ENCODE results near the gene MAGEL2.
A peak's percentile ranks its signal among the peaks of the same experiment; 100 is the strongest.

The MAGEL2 gene

GRCh38 chr15:23648920-23649515 is 1.4 kb upstream of the MAGEL2 start:
- H3K4me3 ChIP-seq (ENCODE audit: low read length), result no peak overlapping the region

DNA sequence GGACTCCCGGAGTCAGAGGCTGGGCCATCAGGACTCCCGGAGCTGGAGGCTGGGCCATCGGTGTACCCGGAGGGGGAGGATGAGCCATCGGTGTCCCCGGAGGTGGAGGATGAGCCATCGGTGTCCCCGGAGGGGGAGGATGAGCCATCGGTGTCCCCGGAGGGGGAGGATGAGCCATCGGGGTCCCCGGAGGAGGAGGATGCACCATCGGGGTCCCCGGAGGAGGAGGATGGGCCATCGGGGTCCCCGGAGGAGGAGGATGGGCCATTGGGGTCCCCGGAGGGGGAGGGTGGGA is 719 bp downstream of the MAGEL2 start:
- no peak for DNase-seq (ENCODE audit: low read depth, low spot score)
- H3K36me3 ChIP-seq (ENCODE audit: control insufficient read depth, insufficient read depth, low read length), result no peaks in the 10 kb centered on the region
- WGBS (ENCODE audit: insufficient coverage, insufficient read length), result no CpG with 5 or more reads among the region's 17 CpGs
- peaks cover 1% of the 10 kb centered on the region; the same call in 1 of the 2 replicates for H3K9me3 ChIP-seq (ENCODE audit: control insufficient read depth, insufficient read depth, low read length)
- no peaks in the 10 kb centered on the region for H3K27me3 ChIP-seq (ENCODE audit: control insufficient read depth, insufficient read depth, low read length)
- peak overlapping the region; percentile 74; the same call in 1 of the 2 replicates for H3K4me3 ChIP-seq (ENCODE audit: low read length)
- no peak overlapping the region for H3K27ac ChIP-seq (ENCODE audit: low read length)
- no peaks in the 10 kb centered on the region; the same call in 1 of the 2 replicates for H3K4me1 ChIP-seq (ENCODE audit: control insufficient read depth, insufficient read depth, low read length)

More at GRCh38 chr15:23648920-23649515, 1.4 kb upstream of the MAGEL2 start:
- DNase-seq (ENCODE audit: low read depth, low spot score), result no peak
- Histone ChIP-seq H3K27me3 (ENCODE audit: control insufficient read depth, insufficient read depth, low read length) (no peaks in the 10 kb centered on the region), H3K4me1 (ENCODE audit: control insufficient read depth, insufficient read depth, low read length) (no peaks in the 10 kb centered on the region; the same call in 1 of the 2 replicates), H3K9me3 (ENCODE audit: control insufficient read depth, insufficient read depth, low read length) (peaks cover 1% of the 10 kb centered on the region; the same call in 1 of the 2 replicates), H3K36me3 (ENCODE audit: control insufficient read depth, insufficient read depth, low read length) (no peaks in the 10 kb centered on the region), H3K27ac (ENCODE audit: low read length) (no peak overlapping the region)
- no CpG with 5 or more reads among the region's 6 CpGs for WGBS (ENCODE audit: insufficient coverage, insufficient read length)

DNA sequence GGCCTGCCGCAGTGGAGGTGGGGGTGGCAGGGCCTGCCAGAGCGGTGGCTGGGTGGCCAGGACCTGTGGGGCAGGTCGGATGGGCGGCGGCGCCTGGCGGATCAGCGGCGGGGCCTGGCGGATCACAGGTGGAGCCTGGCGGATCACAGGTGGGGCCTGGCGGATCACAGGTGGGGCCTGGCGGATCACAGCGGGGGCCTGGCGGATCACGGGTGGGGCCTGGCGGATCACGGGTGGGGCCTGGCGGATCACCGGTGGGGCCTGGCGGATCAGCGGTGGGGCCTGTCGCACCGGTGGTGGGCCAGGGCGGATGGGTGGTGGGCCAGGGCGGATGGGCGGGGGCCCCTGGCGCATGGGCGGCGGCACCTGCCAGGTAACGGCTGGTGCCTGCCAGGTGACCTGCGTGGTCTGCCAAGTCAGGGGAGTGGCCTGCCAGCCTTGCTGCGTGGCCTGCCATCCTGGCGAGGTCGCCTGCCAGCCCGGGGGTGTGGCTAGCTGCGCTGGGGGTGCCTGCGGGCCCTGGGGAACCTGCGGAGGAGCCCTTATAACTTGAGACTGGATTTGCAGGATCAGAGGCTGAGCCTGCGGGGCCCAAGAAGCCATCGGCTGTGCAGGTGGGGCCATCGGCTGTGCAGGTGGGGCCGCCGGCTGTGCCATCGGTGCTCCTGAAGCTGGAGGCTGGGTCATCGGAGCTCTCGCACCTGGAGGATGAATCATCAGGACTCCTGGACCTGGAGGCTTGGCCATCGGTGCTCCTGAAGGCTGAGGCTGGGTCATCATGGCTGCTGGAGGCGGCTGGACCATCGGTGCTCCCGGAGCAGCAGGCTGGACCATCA is 1.3 kb downstream of the MAGEL2 start:
- Histone ChIP-seq H3K4me3 (ENCODE audit: low read length) (no peak overlapping the region; the same call in 1 of the 2 replicates), H3K36me3 (ENCODE audit: control insufficient read depth, insufficient read depth, low read length) (no peaks in the 10 kb centered on the region), H3K4me1 (ENCODE audit: control insufficient read depth, insufficient read depth, low read length) (no peaks in the 10 kb centered on the region; the same call in 1 of the 2 replicates), H3K27me3 (ENCODE audit: control insufficient read depth, insufficient read depth, low read length) (no peaks in the 10 kb centered on the region), H3K9me3 (ENCODE audit: control insufficient read depth, insufficient read depth, low read length) (peaks cover 1% of the 10 kb centered on the region; the same call in 1 of the 2 replicates), H3K27ac (ENCODE audit: low read length) (no peak overlapping the region)
- WGBS (ENCODE audit: insufficient coverage, insufficient read length), result no CpG with 5 or more reads among the region's 51 CpGs
- DNase-seq (ENCODE audit: low read depth, low spot score), result no peak

DNA sequence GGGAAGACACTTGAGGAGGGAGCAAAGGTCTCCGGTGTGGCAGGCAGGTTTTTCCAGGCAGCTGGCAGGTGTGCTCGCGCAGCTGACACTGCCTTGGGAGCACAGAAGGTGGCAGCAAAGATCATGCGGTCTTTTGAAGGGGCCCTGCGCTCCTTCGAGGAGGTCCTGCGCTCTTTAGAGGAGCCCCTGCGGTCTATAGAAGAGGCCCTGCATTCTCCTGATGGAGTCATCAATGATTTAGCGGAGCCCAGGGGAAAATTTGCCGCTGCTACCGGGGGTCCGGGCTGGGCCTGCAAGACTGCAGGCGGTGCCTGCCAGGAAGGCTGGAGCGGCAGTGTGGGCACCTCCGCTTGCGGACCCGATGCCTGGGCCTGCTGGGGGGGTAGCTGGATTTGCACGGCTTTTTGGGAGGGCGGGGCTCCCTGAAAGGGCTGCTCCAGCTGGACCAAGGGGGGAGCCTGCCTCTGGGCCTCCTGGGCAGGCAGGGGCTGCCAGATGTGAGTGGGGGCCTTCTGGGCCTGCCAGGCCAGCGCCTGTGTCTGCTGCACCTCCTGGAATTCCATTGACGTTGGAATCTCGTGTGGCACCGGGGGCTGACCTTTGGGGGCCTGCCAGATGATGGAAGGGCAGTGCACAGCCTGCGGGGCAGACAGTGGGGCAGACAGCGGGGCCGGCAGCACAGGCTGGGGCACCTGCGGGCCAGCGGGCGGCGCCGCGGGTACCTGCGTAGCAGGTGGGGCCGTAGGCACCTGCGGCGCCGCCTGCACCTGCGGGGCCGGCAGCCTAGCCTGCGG is 2.1 kb downstream of the MAGEL2 start:
- Histone ChIP-seq H3K4me3 (ENCODE audit: low read length) (no peak overlapping the region), H3K4me1 (ENCODE audit: control insufficient read depth, insufficient read depth, low read length) (no peaks in the 10 kb centered on the region; the same call in 1 of the 2 replicates), H3K27me3 (ENCODE audit: control insufficient read depth, insufficient read depth, low read length) (no peaks in the 10 kb centered on the region), H3K9me3 (ENCODE audit: control insufficient read depth, insufficient read depth, low read length) (peaks cover 1% of the 10 kb centered on the region; the same call in 1 of the 2 replicates), H3K27ac (ENCODE audit: low read length) (no peak overlapping the region), H3K36me3 (ENCODE audit: control insufficient read depth, insufficient read depth, low read length) (no peaks in the 10 kb centered on the region)
- DNase-seq (ENCODE audit: low read depth, low spot score), result no peak
- WGBS (ENCODE audit: insufficient coverage, insufficient read length), result no CpG with 5 or more reads among the region's 40 CpGs

DNA sequence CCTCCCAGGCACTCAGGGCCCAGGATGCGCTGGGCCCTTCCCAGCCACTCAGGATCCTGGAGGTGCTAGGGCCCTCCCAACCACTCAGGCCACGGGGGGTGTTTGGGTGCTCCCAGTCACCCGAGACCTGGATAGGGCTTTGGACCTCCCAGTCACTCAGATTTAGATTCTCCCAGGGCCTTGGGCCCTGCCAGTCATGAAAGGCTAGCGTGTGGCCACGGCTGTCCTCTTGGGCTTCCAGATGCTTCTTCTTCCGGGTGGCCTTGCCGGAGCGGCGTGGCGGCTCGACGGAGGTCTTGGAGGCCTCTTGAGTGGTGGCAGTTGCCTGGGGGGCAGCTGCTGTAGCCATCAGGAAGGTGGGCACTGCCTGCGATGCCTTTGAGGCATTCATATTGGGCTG is 2.8 kb downstream of the MAGEL2 start:
- no CpG with 5 or more reads among the region's 13 CpGs for WGBS (ENCODE audit: insufficient coverage, insufficient read length)
- no peaks in the 10 kb centered on the region for H3K27me3 ChIP-seq (ENCODE audit: control insufficient read depth, insufficient read depth, low read length)

DNA sequence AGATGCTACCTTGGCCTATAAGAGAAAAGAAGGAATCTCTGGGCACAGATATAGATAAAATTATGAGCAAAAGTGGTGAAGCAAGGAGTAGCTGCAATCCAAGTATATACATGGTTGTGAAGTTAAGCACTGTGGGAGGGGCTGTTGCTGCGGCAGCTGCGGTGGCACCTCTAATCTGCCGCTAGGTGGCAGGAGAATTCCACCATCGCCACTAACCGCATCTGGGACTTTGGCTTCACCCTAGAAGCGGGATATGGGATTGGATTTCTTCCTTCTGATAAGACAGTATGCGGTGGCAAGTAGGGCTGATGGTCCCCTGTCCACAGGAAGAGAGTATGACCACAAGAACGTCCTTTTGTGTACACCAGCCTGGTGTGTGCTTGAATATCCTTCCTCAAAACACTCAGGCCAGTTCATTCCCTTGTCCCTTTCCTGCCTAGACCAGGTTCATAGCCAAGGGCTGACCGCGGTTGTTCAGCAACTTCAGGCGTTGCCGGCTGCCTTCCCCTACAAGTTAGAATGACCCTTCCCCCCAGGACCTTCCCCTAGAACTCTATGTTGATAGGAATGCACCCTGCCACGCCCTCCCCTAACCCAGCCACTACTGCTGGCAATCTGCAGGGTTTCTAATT is 5.1 kb downstream of the MAGEL2 start:
- no peaks in the 10 kb centered on the region; the same call in 1 of the 2 replicates for H3K9me3 ChIP-seq (ENCODE audit: control insufficient read depth, insufficient read depth, low read length)
- no peaks in the 10 kb centered on the region for H3K36me3 ChIP-seq (ENCODE audit: control insufficient read depth, insufficient read depth, low read length)
- no peaks in the 10 kb centered on the region; the same call in 1 of the 2 replicates for H3K4me1 ChIP-seq (ENCODE audit: control insufficient read depth, insufficient read depth, low read length)
- H3K27ac ChIP-seq (ENCODE audit: low read length), result no peak overlapping the region
- H3K27me3 ChIP-seq (ENCODE audit: control insufficient read depth, insufficient read depth, low read length), result no peaks in the 10 kb centered on the region
- peak; percentile 54 for DNase-seq (ENCODE audit: low read depth, low spot score)
- WGBS (ENCODE audit: insufficient coverage, insufficient read length), result no CpG with 5 or more reads among the region's 13 CpGs
- no peak overlapping the region for H3K4me3 ChIP-seq (ENCODE audit: low read length)

More for the DNA sequence above, 2.8 kb downstream of the MAGEL2 start:
- H3K9me3 ChIP-seq (ENCODE audit: control insufficient read depth, insufficient read depth, low read length), result peaks cover 1% of the 10 kb centered on the region; the same call in 1 of the 2 replicates
- no peak overlapping the region for H3K4me3 ChIP-seq (ENCODE audit: low read length)
- no peaks in the 10 kb centered on the region; the same call in 1 of the 2 replicates for H3K4me1 ChIP-seq (ENCODE audit: control insufficient read depth, insufficient read depth, low read length)
- no peak overlapping the region for H3K27ac ChIP-seq (ENCODE audit: low read length)
- no peak for DNase-seq (ENCODE audit: low read depth, low spot score)
- no peaks in the 10 kb centered on the region for H3K36me3 ChIP-seq (ENCODE audit: control insufficient read depth, insufficient read depth, low read length)

DNA sequence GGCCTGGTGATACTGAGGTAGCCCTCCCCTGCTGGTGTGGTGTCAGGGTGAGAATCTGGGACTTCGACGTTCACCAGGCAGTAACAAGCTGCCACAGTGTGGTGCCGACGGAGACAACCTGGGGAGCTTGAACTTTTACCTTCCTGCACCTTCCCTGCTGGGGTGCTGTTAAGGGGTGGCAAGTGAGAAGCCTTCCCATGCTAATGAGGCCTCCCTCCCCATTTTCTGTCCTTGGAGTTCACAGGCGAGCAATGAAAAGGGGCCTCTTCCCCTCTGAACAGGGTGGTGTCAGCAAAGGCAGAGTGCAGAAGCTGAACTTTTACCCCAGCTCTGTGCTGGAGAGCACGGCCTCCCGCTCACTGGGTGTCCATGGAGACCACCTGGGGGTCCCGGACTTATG is 13.5 kb downstream of the MAGEL2 start:
- Histone ChIP-seq H3K27me3 (ENCODE audit: control insufficient read depth, insufficient read depth, low read length) (no peaks in the 10 kb centered on the region), H3K4me3 (ENCODE audit: low read length) (no peak overlapping the region), H3K4me1 (ENCODE audit: control insufficient read depth, insufficient read depth, low read length) (no peaks in the 10 kb centered on the region), H3K27ac (ENCODE audit: low read length) (no peak overlapping the region), H3K9me3 (ENCODE audit: control insufficient read depth, insufficient read depth, low read length) (no peaks in the 10 kb centered on the region), H3K36me3 (ENCODE audit: control insufficient read depth, insufficient read depth, low read length) (no peaks in the 10 kb centered on the region)
- no CpG with 5 or more reads among the region's 8 CpGs for WGBS (ENCODE audit: insufficient coverage, insufficient read length)
- no peak for DNase-seq (ENCODE audit: low read depth, low spot score)

- DNase-seq (ENCODE audit: low read depth, low spot score), result no peak
- H3K27me3 ChIP-seq (ENCODE audit: control insufficient read depth, insufficient read depth, low read length), result no peaks in the 10 kb centered on the region
- H3K27ac ChIP-seq (ENCODE audit: low read length), result no peak overlapping the region
- H3K4me3 ChIP-seq (ENCODE audit: low read length), result no peak overlapping the region
- no peaks in the 10 kb centered on the region for H3K9me3 ChIP-seq (ENCODE audit: control insufficient read depth, insufficient read depth, low read length)
- WGBS (ENCODE audit: insufficient coverage, insufficient read length), result no CpG with 5 or more reads among the region's 4 CpGs
- no peaks in the 10 kb centered on the region for H3K36me3 ChIP-seq (ENCODE audit: control insufficient read depth, insufficient read depth, low read length)
- H3K4me1 ChIP-seq (ENCODE audit: control insufficient read depth, insufficient read depth, low read length), result no peaks in the 10 kb centered on the region
Measured at GRCh38 chr15:23629234-23629805, 18.3 kb downstream of the MAGEL2 start.

DNA sequence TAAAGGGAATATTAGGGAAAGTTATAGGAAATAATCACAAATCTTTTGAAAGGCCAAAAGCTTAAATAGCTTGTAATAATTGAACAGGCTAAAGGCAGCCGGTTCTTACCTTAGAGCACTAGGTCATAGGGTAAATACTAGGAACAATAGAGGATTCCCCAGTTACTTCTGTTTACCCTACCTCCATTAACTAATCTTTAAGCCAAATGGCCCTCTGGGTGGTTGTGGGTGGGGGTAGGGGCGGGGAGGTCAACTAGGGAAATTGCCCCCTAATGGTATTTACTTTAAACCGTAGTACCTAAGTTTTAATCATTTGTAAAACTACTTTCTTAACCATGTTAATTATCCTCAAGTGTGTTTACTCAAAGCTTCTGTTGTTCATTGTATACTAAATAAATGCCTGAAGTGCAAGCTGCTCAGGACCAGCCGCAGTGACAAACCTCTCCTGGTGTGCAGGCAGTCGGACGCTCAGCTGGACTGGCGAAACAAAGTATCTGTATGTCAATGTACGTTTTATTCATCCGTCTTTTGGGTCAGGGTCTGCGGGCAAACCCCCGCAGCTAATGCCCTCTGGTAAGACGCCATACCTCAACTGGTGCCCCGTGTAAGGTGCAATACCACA is 18.9 kb downstream of the MAGEL2 start:
- Histone ChIP-seq H3K27me3 (ENCODE audit: control insufficient read depth, insufficient read depth, low read length) (no peaks in the 10 kb centered on the region), H3K4me3 (ENCODE audit: low read length) (no peak overlapping the region), H3K4me1 (ENCODE audit: control insufficient read depth, insufficient read depth, low read length) (no peaks in the 10 kb centered on the region), H3K36me3 (ENCODE audit: control insufficient read depth, insufficient read depth, low read length) (no peaks in the 10 kb centered on the region), H3K27ac (ENCODE audit: low read length) (no peak overlapping the region), H3K9me3 (ENCODE audit: control insufficient read depth, insufficient read depth, low read length) (no peaks in the 10 kb centered on the region)
- no peak for DNase-seq (ENCODE audit: low read depth, low spot score)
- WGBS (ENCODE audit: insufficient coverage, insufficient read length), result no CpG with 5 or more reads among the region's 13 CpGs

Measured in iPS DF 6.9 (cell line).